NT2/D1 (cell line): ENCODE results near the gene ENPEP.

ENCODE experiments used
- DNase-seq: peaks from one replicate; pipeline ENCODE4 v3.0.0-alpha.2; 2011; ENCODE audit warnings: low read depth, low spot score
- H3K27me3 ChIP-seq: 2 replicates; pipeline ENCODE4 v1.6.0; 2011; ENCODE audit warnings: mild to moderate bottlenecking; ENCODE audit not compliant: insufficient read length, insufficient read depth
- H3K36me3 ChIP-seq: 2 replicates; pipeline ENCODE4 v1.6.1; 2011; ENCODE audit warnings: mild to moderate bottlenecking, low read length, mixed read lengths; ENCODE audit not compliant: insufficient read depth, insufficient read length
- H3K4me1 ChIP-seq: 2 replicates; pipeline ENCODE4 v1.5.1; 2011; ENCODE audit not compliant: insufficient read depth, insufficient read length
- H3K4me3 ChIP-seq: 2 replicates; pipeline ENCODE4 v1.5.1; 2011; ENCODE audit warnings: low read depth; ENCODE audit not compliant: insufficient read length
- H3K9ac ChIP-seq: 2 replicates; pipeline ENCODE4 v1.6.0; 2011; ENCODE audit warnings: low read depth; ENCODE audit not compliant: insufficient read length
- H3K9me3 ChIP-seq: 2 replicates; pipeline ENCODE4 v1.5.1; 2011; ENCODE audit warnings: mild to moderate bottlenecking, low read length; ENCODE audit not compliant: insufficient read depth
- SUZ12 ChIP-seq: IDR thresholded peaks from 2 replicates; pipeline ENCODE4 v1.6.1; 2011; ENCODE audit not compliant: insufficient read length, insufficient read depth; ENCODE audit errors: extremely low read depth
- YY1 ChIP-seq: IDR thresholded peaks from 2 replicates; pipeline ENCODE4 v1.6.1; 2011; ENCODE audit not compliant: insufficient read length, insufficient read depth
- ZNF274 ChIP-seq: IDR thresholded peaks from 2 replicates; pipeline ENCODE4 v1.6.1; 2011; ENCODE audit warnings: mild to moderate bottlenecking, low read depth, low read length

ENPEP gene

DNA sequence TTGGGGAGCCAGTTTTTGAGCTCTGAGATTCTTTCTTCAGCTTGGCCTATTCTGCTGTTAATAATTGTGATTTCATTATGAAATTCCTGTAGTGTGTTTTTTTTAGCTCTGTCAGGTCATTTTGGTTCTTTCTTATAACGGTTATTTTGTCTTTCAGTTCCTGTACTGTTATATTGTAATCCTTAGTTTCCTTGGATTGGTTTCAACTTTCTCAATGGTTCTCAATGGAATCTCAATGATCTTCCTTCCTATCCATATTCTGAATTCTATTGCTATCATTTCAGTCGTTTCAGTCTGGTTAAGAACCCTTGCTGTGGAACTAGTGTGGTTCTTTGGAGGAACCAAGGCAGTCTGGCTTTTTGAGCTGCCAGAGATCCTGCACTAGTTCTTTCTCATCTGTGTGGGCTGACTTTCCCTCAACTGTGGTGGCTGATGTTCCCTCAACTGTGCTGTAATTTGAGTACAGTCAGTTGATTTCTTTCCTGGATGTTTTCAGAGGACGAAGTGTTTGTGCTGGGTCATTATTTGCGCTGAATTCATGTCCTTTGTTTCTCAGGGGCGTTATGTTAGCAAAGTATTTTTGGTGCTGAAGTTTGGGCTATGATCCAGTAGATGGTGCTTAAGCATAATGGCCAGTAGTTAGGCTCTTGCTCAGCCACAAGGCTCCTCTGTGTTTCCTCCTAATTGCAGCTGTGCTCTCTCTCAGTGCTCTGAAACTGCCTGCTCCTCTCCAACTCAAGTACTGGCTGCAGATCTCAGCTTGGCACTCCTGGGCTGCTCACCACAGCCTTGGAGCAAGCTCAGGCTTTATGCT lies 27.5 kb downstream of the ENPEP start:
- DNase-seq: no peak
- no peaks in the 10 kb centered on the region for H3K9me3 ChIP-seq
- no peaks in the 10 kb centered on the region for H3K27me3 ChIP-seq
- no peaks in the 10 kb centered on the region for H3K4me1 ChIP-seq
- no peak overlapping the region for H3K9ac ChIP-seq
- H3K36me3 ChIP-seq: no peaks in the 10 kb centered on the region
- TF ChIP-seq ZNF274 (no peak), SUZ12 (no peak), YY1 (no peak)
- H3K4me3 ChIP-seq: no peak overlapping the region

GRCh38 chr4:110504084-110504435 lies 28.1 kb downstream of the ENPEP start:
- Histone ChIP-seq H3K9ac (no peak overlapping the region), H3K4me1 (no peaks in the 10 kb centered on the region), H3K9me3 (no peaks in the 10 kb centered on the region), H3K27me3 (no peaks in the 10 kb centered on the region), H3K36me3 (no peaks in the 10 kb centered on the region), H3K4me3 (no peak overlapping the region)
- DNase-seq: no peak
- TF ChIP-seq ZNF274 (no peak), YY1 (no peak), SUZ12 (no peak)

DNA sequence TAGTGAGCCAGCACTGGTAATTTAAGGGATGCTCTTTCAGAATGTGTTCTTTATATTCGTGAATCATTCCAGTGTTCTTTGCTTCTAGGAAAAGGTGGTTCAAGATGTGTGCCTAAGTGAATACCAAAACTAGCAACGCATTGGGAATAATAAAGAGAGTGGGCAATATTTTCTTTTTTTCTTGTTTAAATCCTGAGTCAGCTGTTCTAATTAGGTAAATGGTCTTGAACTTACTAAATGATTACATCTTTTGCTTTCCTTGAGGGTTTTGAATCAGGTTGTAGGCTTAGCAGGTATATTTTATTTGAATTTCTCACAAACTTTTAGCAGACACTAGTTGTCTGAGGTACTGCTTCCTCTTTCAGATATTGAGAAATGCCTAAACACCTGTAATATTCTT lies 29.5 kb downstream of the ENPEP start:
- H3K4me1 ChIP-seq: no peaks in the 10 kb centered on the region
- H3K36me3 ChIP-seq: no peaks in the 10 kb centered on the region
- H3K9ac ChIP-seq: no peak overlapping the region
- no peak for TF ChIP-seq YY1
- TF ChIP-seq ZNF274: no peak
- TF ChIP-seq SUZ12: no peak
- H3K27me3 ChIP-seq: no peaks in the 10 kb centered on the region
- no peaks in the 10 kb centered on the region for H3K9me3 ChIP-seq
- DNase-seq: no peak
- H3K4me3 ChIP-seq: no peak overlapping the region

DNA sequence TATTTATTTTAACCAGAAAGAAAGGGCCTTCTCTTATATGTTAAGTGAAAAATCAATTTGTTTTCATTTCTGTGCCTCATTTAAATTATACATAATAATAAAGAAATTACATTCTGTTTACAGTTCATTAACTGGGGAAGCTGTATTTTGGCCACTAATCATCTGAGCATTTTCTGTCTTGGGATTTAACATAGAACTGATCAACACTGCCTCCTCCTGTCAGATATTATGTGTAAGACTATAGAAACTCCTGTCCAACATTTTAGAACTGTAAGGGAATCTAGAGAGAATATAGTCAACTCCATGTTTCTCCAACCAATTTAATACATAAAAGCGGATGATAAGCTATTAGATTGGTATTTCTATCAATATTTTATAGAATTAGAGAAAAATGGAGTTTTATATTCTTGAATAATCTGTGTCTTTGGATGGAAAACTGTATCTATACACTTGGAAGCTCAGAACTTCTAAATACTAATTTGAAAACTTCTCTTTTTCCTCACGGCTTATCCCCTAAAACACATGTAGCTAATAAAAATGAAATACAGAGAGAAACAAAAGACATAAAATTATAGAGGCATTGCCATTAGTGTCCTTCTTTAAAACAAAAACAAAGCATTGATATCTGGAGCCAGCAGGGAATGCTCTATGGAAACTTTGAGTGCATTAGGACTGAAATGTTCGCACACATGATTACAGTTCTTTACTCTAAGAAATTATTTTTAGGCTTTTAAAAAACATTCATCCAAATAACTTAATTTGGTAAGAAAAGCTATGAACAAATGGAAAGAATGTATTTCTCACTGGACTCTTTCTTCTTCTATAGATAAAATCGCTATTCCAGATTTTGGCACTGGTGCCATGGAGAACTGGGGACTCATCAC lies 33.1 kb downstream of the ENPEP start:
- Histone ChIP-seq H3K4me1 (no peaks in the 10 kb centered on the region), H3K36me3 (no peaks in the 10 kb centered on the region), H3K9me3 (no peaks in the 10 kb centered on the region), H3K4me3 (no peak overlapping the region), H3K9ac (no peak overlapping the region), H3K27me3 (no peaks in the 10 kb centered on the region)
- DNase-seq: no peak
- TF ChIP-seq ZNF274 (no peak), YY1 (no peak), SUZ12 (no peak)

GRCh38 chr4:110510277-110510676 lies 34.3 kb downstream of the ENPEP start:
- Histone ChIP-seq H3K9ac (no peak overlapping the region), H3K27me3 (no peaks in the 10 kb centered on the region), H3K9me3 (no peaks in the 10 kb centered on the region), H3K36me3 (no peaks in the 10 kb centered on the region), H3K4me3 (no peak overlapping the region), H3K4me1 (no peaks in the 10 kb centered on the region)
- no peak for TF ChIP-seq YY1
- TF ChIP-seq SUZ12: no peak
- TF ChIP-seq ZNF274: no peak
- DNase-seq: no peak

GRCh38 chr4:110510955-110511544 lies 35.1 kb downstream of the ENPEP start:
- H3K4me3 ChIP-seq: no peak overlapping the region
- H3K9ac ChIP-seq: no peak overlapping the region

GRCh38 chr4:110512901-110513300 lies 36.9 kb downstream of the ENPEP start:
- Histone ChIP-seq H3K9me3 (no peaks in the 10 kb centered on the region), H3K4me3 (no peak overlapping the region), H3K9ac (no peak overlapping the region), H3K4me1 (no peaks in the 10 kb centered on the region), H3K36me3 (no peaks in the 10 kb centered on the region), H3K27me3 (no peaks in the 10 kb centered on the region)
- DNase-seq: no peak
- TF ChIP-seq SUZ12 (no peak), YY1 (no peak), ZNF274 (no peak)

More at GRCh38 chr4:110510955-110511544, 35.1 kb downstream of the ENPEP start:
- Histone ChIP-seq H3K9me3 (no peaks in the 10 kb centered on the region), H3K27me3 (no peaks in the 10 kb centered on the region), H3K36me3 (no peaks in the 10 kb centered on the region), H3K4me1 (no peaks in the 10 kb centered on the region)
- TF ChIP-seq YY1 (no peak), ZNF274 (no peak), SUZ12 (no peak)
- no peak for DNase-seq
